Muscle of leg (tissue), 11 donors: Measurements from ENCODE around the gene AHDC1. TPM values are rescaled to one million over a fixed set of nuclear protein-coding genes. Genes with fewer than 3 reads are reported as not detected.

Experiments used
- DNase-seq: peaks from one replicate; pipeline ENCODE4 v3.0.0; 2013
- H3K27ac ChIP-seq: one replicate; pipeline ENCODE4 v1.5.1; 2013; ENCODE audit warnings: mild to moderate bottlenecking, low read length, control low read depth
- H3K27me3 ChIP-seq: one replicate; pipeline ENCODE4 v1.6.1; 2013; ENCODE audit warnings: low read length; ENCODE audit not compliant: control insufficient read depth, insufficient read depth
- H3K36me3 ChIP-seq: one replicate; pipeline ENCODE4 v1.6.1; 2013; ENCODE audit warnings: low read length; ENCODE audit not compliant: control insufficient read depth, insufficient read depth
- H3K4me1 ChIP-seq: one replicate; pipeline ENCODE4 v1.6.1; 2013; ENCODE audit warnings: low read length; ENCODE audit not compliant: control insufficient read depth, insufficient read depth
- H3K4me3 ChIP-seq: one replicate; pipeline ENCODE4 v1.5.1; 2013; ENCODE audit warnings: low read length, control low read depth
- H3K9me3 ChIP-seq: replicated peaks from 2 replicates; pipeline ENCODE4 v1.6.1; 2013; ENCODE audit warnings: low read depth, low read length; ENCODE audit not compliant: control insufficient read depth
- WGBS: methylation state at CpG from one replicate; pipeline ENCODE4 v1.1.5; 2013; ENCODE audit warnings: missing lambda C conversion rate; ENCODE audit not compliant: insufficient coverage; 5-methylcytosine and 5-hydroxymethylcytosine counted together
- polyA plus RNA-seq, 8 donors: library from polyadenylated mRNA; unstranded; fragments of 120-200 nt; gene quantifications; one replicate each; pipeline versions ENCODE4 v1.2.1 to v1.2.3, GENCODE V29; 2013; ENCODE audit warnings: inconsistent platforms in 1 of 8, low replicate concordance in 1 of 8; ENCODE audit not compliant: insufficient read length in 8 of 8, insufficient read depth in 1 of 8
- total RNA-seq: library from RNA; stranded (reverse); fragments of 120-200 nt; gene quantifications from one replicate; pipeline ENCODE4 v1.2.4, GENCODE V29; 2013

AHDC1 gene
- total and polyA plus RNA-seq, 9 donors, result 24.0 to 97.6 (median 86.5) TPM

DNA sequence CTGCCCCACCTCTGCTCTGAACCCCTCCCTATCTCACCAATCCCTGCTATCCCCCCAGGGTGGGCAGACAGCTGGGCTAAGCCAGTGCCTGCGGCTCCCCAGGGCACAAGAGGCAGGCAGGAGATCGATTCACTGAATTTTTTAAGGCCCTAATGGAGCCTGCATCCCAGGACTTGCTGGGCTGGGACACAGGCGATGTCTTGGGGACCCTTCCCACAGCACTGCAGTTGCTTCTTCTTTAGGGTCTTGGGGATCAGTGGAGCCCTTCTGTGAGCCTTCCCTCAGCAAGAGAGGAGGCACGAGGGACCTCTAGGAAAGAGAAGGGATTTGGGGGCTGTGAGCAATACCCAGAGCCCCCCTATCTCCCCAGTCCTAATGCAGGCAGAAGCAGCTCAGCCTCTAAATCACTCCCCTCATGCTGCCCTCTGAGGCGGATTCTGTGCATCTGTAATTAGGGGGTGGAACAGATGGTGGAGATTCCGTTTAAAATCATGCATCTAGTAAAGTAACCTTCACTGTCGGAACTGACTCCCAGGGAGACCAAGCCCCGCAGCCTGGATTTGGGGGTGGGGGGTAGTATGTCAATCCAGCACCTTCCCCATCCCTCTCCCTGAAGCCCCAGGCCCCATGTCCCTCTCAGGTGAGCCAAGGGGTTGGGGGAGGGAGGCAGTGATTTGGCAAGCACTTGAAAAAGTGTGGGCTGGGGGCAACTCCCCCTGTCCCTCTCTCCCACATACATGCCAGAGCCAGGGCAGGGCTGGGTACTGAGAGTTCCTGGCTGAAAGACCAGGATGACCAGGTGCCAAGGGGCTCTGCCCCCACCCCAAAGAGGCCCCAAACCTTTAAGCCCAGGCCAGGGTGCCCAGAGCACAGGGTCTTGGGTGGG is 10.0 kb downstream of the AHDC1 start:
- Histone ChIP-seq H3K4me3 (no peak overlapping the region), H3K36me3 (peaks cover 75% of the 10 kb centered on the region), H3K9me3 (no peaks in the 10 kb centered on the region), H3K27ac (peak overlapping the region; percentile 43), H3K27me3 (no peaks in the 10 kb centered on the region), H3K4me1 (peaks cover 100% of the 10 kb centered on the region)
- DNase-seq, result no peak
- 18% methylated on average over 2 of the region's 8 CpGs for WGBS

DNA sequence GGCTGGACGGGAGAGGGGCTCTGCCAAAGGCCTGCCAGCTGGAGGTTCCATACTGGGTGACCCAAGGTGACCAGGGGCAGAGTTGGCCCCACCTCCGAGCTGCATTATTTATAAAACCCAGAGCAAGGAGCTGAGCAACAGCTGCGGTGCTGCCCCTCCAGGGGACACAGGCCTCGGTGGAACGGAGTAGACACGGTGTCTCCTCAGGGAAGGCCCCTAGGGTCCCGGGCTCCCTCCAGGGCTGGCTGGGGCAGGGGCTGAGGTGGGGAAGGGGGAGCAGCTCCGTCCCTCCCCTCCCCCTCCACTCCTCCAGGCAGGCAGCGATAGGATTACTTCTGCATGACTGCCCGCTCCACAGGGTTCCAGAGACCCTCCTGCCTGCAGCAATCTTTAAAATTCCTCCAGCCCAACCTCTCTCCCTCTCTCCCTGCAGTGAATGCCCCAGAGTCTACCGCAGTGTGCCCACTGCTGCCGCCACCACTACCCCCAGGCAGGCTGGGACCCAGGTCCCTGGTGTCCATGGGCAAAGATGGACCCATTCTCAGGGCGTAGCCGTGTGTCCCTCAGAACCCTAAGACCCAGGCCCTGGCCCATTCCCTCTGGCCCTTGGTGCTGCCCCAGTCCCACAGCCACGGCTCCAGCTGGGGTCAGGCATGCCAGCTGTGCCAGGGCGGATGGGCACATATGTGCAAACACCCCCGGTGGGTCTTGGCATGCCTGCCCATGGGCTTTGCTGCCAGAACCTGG is 10.8 kb downstream of the AHDC1 start:
- H3K36me3 ChIP-seq, result peaks cover 76% of the 10 kb centered on the region
- no peak for DNase-seq
- H3K9me3 ChIP-seq, result no peaks in the 10 kb centered on the region
- peak overlapping the region; percentile 43 for H3K27ac ChIP-seq
- H3K4me1 ChIP-seq, result peaks cover 100% of the 10 kb centered on the region
- no peaks in the 10 kb centered on the region for H3K27me3 ChIP-seq
- WGBS, result 49% methylated on average over 11 of the region's 17 CpGs
- no peak overlapping the region for H3K4me3 ChIP-seq

DNA sequence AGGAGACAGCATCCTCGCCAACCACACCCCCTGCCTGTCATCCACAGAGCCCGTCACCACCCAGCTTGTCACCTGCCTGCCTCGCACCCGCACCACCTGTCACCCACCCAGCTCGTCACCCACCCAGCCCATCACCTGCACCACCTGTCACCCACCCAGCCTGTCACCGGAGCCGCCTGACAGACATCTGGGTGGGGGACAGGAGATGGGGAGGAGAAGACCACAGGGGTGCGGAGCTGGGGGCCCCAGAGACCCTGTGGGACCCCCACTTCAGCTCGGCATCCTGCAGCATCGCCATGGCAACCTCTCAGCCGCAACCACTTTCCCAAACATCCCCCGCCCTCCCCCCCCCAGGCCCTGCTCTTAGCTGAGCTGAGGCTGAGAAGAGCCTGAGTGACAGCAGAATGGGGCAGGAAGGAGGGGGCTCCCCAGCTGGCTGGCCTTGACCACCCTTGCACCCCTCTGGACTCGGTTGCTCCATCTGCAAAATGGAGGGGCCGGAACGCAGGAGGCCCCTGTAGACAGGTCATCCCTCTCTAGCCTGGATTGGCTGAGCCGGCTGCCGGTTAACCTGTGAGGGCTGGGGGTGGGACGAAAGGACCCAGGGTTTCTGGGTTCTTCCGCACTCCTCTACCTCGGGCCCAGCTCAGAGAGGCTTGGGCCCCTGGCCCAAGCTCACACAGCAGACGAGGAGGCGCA is 11.6 kb downstream of the AHDC1 start:
- Histone ChIP-seq H3K9me3 (no peaks in the 10 kb centered on the region), H3K4me1 (peaks cover 100% of the 10 kb centered on the region), H3K27me3 (no peaks in the 10 kb centered on the region), H3K36me3 (peaks cover 78% of the 10 kb centered on the region), H3K27ac (peak overlapping the region; percentile 43), H3K4me3 (no peak overlapping the region)
- WGBS, result 70% methylated on average over 14 of the region's 22 CpGs
- no peak for DNase-seq

DNA sequence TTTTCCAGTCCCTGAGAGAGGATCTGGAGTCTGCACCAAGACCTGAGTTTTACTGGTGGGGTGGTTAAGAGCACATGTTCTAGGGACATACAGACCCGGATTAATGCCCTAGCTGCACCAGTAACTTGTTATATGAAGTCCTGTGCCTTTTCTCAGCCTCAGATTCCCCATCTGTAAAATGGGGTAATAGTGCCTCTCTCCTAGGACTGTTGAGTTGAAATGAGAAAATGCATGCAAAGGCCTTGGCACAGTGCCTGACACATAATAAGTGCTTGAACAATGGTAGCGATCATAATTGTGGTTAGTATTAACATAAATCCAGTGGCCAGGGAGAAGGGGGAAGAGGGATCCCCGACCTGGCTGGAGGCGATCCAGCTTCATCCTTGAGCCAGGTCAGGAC is 12.3 kb downstream of the AHDC1 start:
- Histone ChIP-seq H3K27ac (peak overlapping the region; percentile 66), H3K4me1 (peaks cover 95% of the 10 kb centered on the region), H3K9me3 (no peaks in the 10 kb centered on the region), H3K36me3 (peaks cover 79% of the 10 kb centered on the region), H3K27me3 (no peaks in the 10 kb centered on the region), H3K4me3 (no peak overlapping the region)
- WGBS, result 14% methylated on average over 1 of the region's 4 CpGs
- no peak for DNase-seq

- Histone ChIP-seq H3K27ac (peak overlapping the region; percentile 66), H3K4me1 (peaks cover 94% of the 10 kb centered on the region)
- 60% methylated on average over 1 of the region's 5 CpGs for WGBS
These were observed 12.9 kb downstream of the AHDC1 start for GRCh38 chr1:27590917-27591508.

GRCh38 chr1:27589841-27590426 is 14.0 kb downstream of the AHDC1 start:
- WGBS, result 12% methylated on average over 10 of the region's 13 CpGs
- Histone ChIP-seq H3K27ac (peak overlapping the region; percentile 66), H3K36me3 (peaks cover 74% of the 10 kb centered on the region), H3K4me3 (no peak overlapping the region), H3K27me3 (no peaks in the 10 kb centered on the region), H3K4me1 (peaks cover 85% of the 10 kb centered on the region), H3K9me3 (no peaks in the 10 kb centered on the region)
- peak; percentile 69 for DNase-seq

More at GRCh38 chr1:27590917-27591508, 12.9 kb downstream of the AHDC1 start:
- no peak for DNase-seq
- H3K36me3 ChIP-seq, result peaks cover 76% of the 10 kb centered on the region
- no peaks in the 10 kb centered on the region for H3K9me3 ChIP-seq
- H3K27me3 ChIP-seq, result no peaks in the 10 kb centered on the region
- H3K4me3 ChIP-seq, result no peak overlapping the region

DNA sequence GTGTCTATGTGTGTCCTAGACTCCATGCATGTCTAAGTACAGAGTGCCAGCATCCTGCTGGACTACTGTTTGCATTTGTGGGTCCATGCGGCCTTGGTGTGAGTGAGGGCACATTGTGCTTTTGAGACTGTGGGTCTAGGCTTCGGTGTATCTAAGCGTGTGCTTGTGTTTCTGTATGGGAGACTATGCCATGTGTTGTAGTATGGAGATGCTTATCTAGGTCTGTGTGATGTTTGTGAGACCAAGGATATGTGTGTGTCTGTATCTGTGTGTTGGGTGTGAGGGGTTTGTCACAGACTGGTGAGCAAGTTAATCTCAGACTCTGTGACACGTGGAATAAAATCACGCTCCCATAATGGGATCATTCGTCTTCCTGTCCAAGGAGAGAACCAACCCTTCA is 14.5 kb downstream of the AHDC1 start:
- WGBS, result 72% methylated on average over 5 of the region's 6 CpGs
- H3K27ac ChIP-seq, result peak overlapping the region; percentile 66
- no peak overlapping the region for H3K4me3 ChIP-seq
- H3K9me3 ChIP-seq, result no peaks in the 10 kb centered on the region
- H3K4me1 ChIP-seq, result peaks cover 80% of the 10 kb centered on the region
- H3K27me3 ChIP-seq, result no peaks in the 10 kb centered on the region
- no peak for DNase-seq
- H3K36me3 ChIP-seq, result peaks cover 72% of the 10 kb centered on the region

- no peak for DNase-seq
- no peaks in the 10 kb centered on the region for H3K9me3 ChIP-seq
- peak overlapping the region; percentile 66 for H3K27ac ChIP-seq
- no peak overlapping the region for H3K4me3 ChIP-seq
- 53% methylated on average over 11 of the region's 12 CpGs for WGBS
- peaks cover 71% of the 10 kb centered on the region for H3K4me1 ChIP-seq
- H3K36me3 ChIP-seq, result peaks cover 67% of the 10 kb centered on the region
- no peaks in the 10 kb centered on the region for H3K27me3 ChIP-seq
These were observed 15.4 kb downstream of the AHDC1 start for GRCh38 chr1:27588256-27589232.

DNA sequence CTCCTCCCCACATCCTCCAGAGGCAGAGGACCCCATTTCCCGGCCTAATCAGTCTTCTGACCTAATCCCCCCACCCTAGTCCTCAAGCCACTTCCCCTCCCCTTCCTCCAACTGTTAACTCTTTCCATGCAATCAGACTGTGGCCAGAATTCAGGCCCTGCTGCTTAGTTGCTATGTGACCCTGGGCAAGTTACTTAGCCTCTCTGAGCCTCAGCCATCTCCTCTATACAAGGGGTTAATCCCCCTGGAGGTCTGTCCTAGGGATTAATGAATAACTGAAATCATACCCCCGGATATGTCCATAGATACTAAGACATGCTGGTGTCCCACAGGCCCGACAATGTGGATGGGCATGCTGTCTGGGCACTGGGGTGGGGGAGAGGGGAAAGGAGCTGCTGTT is 18.3 kb downstream of the AHDC1 start:
- H3K36me3 ChIP-seq, result peaks cover 55% of the 10 kb centered on the region
- H3K4me1 ChIP-seq, result peaks cover 51% of the 10 kb centered on the region
- 0% methylated on average over 1 of the region's 3 CpGs for WGBS

More for the DNA sequence above, 18.3 kb downstream of the AHDC1 start:
- H3K4me3 ChIP-seq, result no peak overlapping the region
- no peaks in the 10 kb centered on the region for H3K27me3 ChIP-seq
- H3K9me3 ChIP-seq, result no peaks in the 10 kb centered on the region
- DNase-seq, result no peak
- H3K27ac ChIP-seq, result no peak overlapping the region
